HG03064 (cell line): ENCODE results near the gene MAL.
"Not testable (repeated sequence)": the region's sequence is repeated elsewhere in the genome, so short reads cannot be mapped to it uniquely, and the experiment has no call there.

Source experiments
- ATAC-seq: cut with Tn5 transposase; IDR thresholded peaks from one replicate; pipeline ENCODE4 v1.9.1; 2021; ENCODE audit warnings: low read depth; ENCODE audit not compliant: unreplicated experiment

Gene MAL

DNA sequence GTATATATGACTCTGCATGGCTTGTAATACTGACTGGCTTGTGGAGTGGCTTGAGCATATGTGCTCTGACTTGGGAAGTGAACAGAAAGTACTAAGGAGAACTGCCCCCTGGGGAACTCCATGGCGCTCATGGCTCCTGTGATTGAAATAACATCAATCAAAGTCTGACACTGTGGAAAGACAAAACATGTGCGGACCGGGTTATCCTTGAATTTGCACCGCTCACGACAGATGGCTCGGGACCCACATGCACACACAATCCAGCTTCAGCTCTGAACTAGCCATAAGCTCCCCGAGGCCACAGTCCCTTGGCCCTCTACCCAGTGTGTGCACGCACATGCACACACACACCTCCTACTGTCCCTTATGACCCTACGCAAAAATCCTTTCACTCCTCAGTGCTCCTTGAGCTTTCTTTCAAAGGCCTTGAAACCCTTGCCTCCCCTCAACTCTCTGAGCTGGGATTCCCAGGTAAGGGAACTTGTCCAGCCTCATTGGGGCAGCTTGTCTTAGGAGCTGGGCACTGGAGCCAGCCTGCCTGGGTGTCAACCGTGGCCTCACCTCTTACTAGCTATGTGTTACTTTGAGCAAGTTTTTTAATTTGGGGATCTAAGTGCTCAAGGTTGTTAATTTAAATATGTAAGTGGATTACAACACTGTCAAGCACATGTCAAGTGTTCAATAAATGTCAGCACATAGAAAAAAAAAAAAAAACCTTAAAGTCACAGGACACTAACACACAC is 52.5 kb downstream of the MAL start:
- no peak for ATAC-seq

DNA sequence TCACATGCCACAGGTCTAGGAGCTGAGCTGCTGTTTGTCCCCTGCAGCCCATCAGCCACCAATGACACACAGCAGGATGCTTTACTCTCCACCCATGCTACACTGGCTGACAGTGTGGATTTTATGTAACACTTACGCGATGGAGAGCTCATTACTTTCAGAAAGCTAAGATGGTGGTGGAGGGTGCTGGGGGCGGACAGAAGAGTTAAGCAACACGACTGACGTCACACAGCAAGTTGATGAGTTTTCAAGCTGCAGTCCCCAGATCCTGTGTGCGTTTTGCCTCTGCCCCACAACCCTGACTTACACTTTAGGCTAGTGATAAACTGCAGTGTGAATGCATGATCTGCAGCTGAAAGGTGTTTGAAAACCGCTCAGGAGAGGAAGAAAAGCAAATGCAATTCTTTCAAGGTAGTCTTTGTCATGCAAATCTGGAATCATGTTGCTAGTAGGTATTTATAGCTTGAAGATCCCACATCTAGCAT is 53.7 kb downstream of the MAL start:
- ATAC-seq, result no peak

DNA sequence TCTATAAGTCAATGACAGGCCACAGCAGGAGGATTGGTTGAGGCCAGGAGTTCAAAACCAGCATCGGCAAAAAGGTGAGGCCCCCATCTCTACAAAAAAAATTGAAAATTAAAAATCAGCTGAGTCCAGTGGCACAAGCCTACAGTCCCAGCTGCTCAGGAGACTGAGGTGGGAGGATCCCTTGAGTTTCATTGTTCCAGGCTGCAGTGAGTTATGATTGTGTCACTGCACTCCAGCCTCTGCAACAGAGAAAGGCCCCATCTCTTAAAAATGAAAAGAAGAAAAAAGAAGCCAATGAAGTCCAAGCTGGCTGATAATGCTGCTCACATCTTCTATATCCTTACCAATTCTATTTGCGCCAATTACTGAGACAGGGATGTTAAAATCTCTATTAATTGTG is 57.0 kb downstream of the MAL start:
- ATAC-seq, result no peak

DNA sequence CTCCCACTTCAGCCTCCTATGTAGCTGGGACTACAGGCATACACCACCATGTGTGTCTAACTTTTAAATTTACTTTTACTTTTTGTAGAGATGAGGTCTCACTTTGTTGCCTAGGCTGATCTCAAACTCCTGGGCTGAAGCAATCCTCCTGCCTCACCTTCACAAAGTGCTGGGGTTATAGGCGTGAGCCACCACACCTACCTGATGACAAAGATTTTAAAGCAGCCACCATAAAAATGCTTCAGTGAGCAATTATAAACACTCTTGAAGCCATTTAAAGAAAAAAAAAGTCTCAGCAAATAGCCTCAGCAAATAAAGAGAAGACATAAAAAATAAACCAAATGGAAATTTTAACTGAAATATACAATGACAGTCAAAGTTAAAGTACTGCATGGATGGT is 60.5 kb downstream of the MAL start:
- no peak for ATAC-seq

DNA sequence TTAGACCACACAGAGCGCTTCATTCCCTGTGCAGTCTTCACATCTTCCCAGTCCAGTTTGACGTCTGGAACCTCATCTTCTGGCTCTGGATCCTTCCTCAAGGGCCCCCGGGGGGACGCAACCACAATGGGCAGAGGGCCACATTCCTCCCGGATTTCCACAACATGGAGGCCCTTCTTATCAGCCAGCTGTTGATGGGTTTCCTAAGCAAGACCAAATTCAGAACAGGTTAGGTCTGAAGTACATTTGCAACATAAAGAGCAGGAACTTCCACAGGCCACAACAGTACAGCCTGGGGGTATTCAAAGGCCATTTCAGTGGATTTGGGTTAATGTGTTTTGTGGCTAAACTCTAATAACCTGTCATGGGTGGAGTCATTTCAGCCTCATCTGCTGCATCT is 61.9 kb downstream of the MAL start:
- ATAC-seq, result no peak

DNA sequence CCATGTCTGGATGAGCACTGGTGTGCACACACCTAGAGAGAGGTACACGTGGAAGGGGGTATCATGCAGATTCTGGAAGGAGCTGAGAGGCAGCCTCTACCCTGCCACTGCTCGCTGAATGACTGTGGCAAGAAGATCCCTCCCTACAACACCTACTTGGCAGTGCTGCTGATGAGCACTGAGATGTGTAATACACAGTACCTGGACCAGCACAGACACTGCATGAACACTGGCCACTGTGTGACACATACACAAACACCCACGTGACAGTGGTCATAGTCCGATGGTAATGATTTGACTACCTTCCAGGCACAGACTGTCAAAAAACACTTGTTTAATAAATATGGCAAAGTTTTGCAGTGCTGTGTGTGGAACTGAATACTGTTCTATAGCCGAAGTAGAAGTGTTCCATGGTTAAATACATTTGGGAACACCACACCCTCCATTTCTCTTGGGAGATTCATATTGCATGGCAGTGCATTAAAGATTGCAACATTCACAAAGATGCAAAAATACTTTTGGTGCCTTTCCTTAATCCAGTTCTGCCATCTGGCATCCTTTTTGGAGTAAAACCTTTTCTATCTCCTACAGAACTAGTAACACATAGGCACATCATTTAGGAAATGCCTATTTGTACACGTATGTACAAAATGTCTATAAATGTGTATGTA is 66.5 kb downstream of the MAL start:
- ATAC-seq, result no peak

DNA sequence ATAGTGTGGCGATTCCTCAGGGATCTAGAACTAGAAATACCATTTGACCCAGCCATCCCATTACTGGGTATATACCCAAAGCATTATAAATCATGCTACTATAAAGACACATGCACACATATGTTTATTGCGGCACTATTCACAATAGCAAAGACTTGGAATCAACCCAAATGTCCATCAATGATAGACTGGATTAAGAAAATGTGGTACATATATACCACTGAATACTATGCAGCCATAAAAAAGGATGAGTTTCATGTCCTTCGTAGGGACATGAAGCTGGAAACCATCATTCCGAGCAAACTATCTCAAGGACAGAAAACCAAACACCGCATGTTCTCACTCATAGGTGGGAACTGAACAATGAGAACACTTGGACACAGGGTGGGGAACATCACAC is 72.8 kb downstream of the MAL start:
- ATAC-seq, result not testable (repeated sequence)

DNA sequence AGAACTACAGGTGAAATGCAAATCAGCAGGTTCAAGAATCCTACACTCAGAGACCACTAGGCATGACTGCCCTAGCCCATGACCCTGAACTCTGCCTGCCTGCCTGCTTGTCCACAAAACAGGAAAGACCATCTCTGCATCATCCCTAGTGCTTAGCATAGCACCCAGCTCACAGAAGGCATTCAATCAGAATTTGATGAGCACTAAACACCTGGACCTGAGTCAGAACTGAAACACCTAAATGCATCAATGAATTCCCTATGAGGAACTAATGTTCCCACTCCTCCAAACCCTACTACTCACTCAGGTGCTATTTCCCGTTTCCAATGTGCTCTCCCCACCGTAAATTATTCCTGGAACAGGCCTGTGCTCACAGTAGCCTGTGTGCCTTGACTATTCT is 74.4 kb downstream of the MAL start:
- ATAC-seq, result no peak
